ENCODE measurements around the gene PDZD2. TPM values are rescaled to one million over a fixed set of nuclear protein-coding genes. Genes with fewer than 3 reads are reported as not detected.

PDZD2 gene
- total RNA-seq, 1 experiment from 2014 or later, result 2.2 TPM

GRCh38 chr5:32067774-32068470 lies 429.0 kb downstream of the PDZD2 start:
- BruUV-seq (replicated peaks), result no TSS peak
- POLR2A ChIA-PET (ENCODE audit: low non-redundant PET), result no interaction called here
- CTCF ChIA-PET, result no interaction called here
- H3K9me3 ChIP-seq (ENCODE audit: low read depth, low read length, poor library complexity, severe bottlenecking), result no peaks in the 10 kb centered on the region
- H3K36me3 ChIP-seq (ENCODE audit: insufficient read depth, low read length, poor library complexity, severe bottlenecking), result no peaks in the 10 kb centered on the region
- no peaks in the 10 kb centered on the region for H3K27me3 ChIP-seq (replicated peaks; ENCODE audit: insufficient read depth, low read depth, low read length, poor library complexity)
- DNase-seq (ENCODE audit: low spot score), result no peak
- H3K4me3 ChIP-seq (ENCODE audit: low read depth, low read length, poor library complexity, severe bottlenecking), result no peak overlapping the region
- TF ChIP-seq EZH2 (IDR thresholded peaks at IDR 0.05; ENCODE audit: borderline replicate concordance, low read depth, low read length, poor library complexity, severe bottlenecking) (no peak), CTCF (conservative IDR thresholded peaks at IDR 0.05; ENCODE audit: low read depth, low read length) (no peak)
- intact Hi-C loops (cut with micrococcal nuclease; ENCODE audit: unreplicated experiment), result no loop called here
- no peak overlapping the region for H3K27ac ChIP-seq (ENCODE audit: low read depth, low read length, poor library complexity, severe bottlenecking)
- no peaks in the 10 kb centered on the region for H3K4me1 ChIP-seq (ENCODE audit: insufficient read depth, low read length, poor library complexity, severe bottlenecking)

GRCh38 chr5:32068561-32068960 lies 429.6 kb downstream of the PDZD2 start:
- Histone ChIP-seq H3K9me3 (ENCODE audit: low read depth, low read length, poor library complexity, severe bottlenecking) (no peaks in the 10 kb centered on the region), H3K27me3 (replicated peaks; ENCODE audit: insufficient read depth, low read depth, low read length, poor library complexity) (no peaks in the 10 kb centered on the region), H3K27ac (ENCODE audit: low read depth, low read length, poor library complexity, severe bottlenecking) (no peak overlapping the region), H3K4me1 (ENCODE audit: insufficient read depth, low read length, poor library complexity, severe bottlenecking) (no peaks in the 10 kb centered on the region), H3K4me3 (ENCODE audit: low read depth, low read length, poor library complexity, severe bottlenecking) (no peak overlapping the region), H3K36me3 (ENCODE audit: insufficient read depth, low read length, poor library complexity, severe bottlenecking) (no peaks in the 10 kb centered on the region)
- no peak for TF ChIP-seq CTCF (conservative IDR thresholded peaks at IDR 0.05; ENCODE audit: low read depth, low read length)
- TF ChIP-seq EZH2 (IDR thresholded peaks at IDR 0.05; ENCODE audit: borderline replicate concordance, low read depth, low read length, poor library complexity, severe bottlenecking), result no peak
- POLR2A ChIA-PET (ENCODE audit: low non-redundant PET), result no interaction called here
- CTCF ChIA-PET, result interaction anchor here (0.6 kb wide), 1 partner anchor 50 kb away, joined by 4 read pairs; no protein-coding TSS in a partner anchor
- no peak for DNase-seq (ENCODE audit: low spot score)
- intact Hi-C loops (cut with micrococcal nuclease; ENCODE audit: unreplicated experiment), result no loop called here
- no TSS peak for BruUV-seq (replicated peaks)

- Histone ChIP-seq H3K27ac (ENCODE audit: low read depth, low read length, poor library complexity, severe bottlenecking) (no peak overlapping the region), H3K4me3 (ENCODE audit: low read depth, low read length, poor library complexity, severe bottlenecking) (no peak overlapping the region), H3K36me3 (ENCODE audit: insufficient read depth, low read length, poor library complexity, severe bottlenecking) (no peaks in the 10 kb centered on the region), H3K9me3 (ENCODE audit: low read depth, low read length, poor library complexity, severe bottlenecking) (no peaks in the 10 kb centered on the region), H3K4me1 (ENCODE audit: insufficient read depth, low read length, poor library complexity, severe bottlenecking) (no peaks in the 10 kb centered on the region), H3K27me3 (replicated peaks; ENCODE audit: insufficient read depth, low read depth, low read length, poor library complexity) (no peaks in the 10 kb centered on the region)
- TF ChIP-seq EZH2 (IDR thresholded peaks at IDR 0.05; ENCODE audit: borderline replicate concordance, low read depth, low read length, poor library complexity, severe bottlenecking) (no peak), CTCF (conservative IDR thresholded peaks at IDR 0.05; ENCODE audit: low read depth, low read length) (no peak)
- CTCF ChIA-PET, result no interaction called here
- no peak for DNase-seq (ENCODE audit: low spot score)
- BruUV-seq (replicated peaks), result no TSS peak
- intact Hi-C loops (cut with micrococcal nuclease; ENCODE audit: unreplicated experiment), result no loop called here
- POLR2A ChIA-PET (ENCODE audit: low non-redundant PET), result no interaction called here
Observed at GRCh38 chr5:32069396-32069795, 430.5 kb downstream of the PDZD2 start.
